HS-27A (cell line): Measurements from ENCODE around the gene NPR3.

ENCODE experiments used
- DNase-seq: peaks from one replicate; pipeline ENCODE4 v3.0.0-alpha.2; 2012; ENCODE audit warnings: low read depth, missing footprints

The NPR3 gene

GRCh38 chr5:32711681-32712480 is 760 bp downstream of the NPR3 start:
- DNase-seq, result no peak

GRCh38 chr5:32712481-32713360 is 1.6 kb downstream of the NPR3 start:
- no peak for DNase-seq

- DNase-seq, result no peak
Observed at GRCh38 chr5:32713361-32713769, 2.2 kb downstream of the NPR3 start.

- no peak for DNase-seq
Observed at GRCh38 chr5:32713770-32714381, 2.8 kb downstream of the NPR3 start.

- DNase-seq, result no peak
Observed at GRCh38 chr5:32714836-32715235, 3.7 kb downstream of the NPR3 start.

- no peak for DNase-seq
Observed at GRCh38 chr5:32720300-32720699, 9.2 kb downstream of the NPR3 start.

- no peak for DNase-seq
Observed at GRCh38 chr5:32721626-32722025, 10.5 kb downstream of the NPR3 start.

GRCh38 chr5:32722957-32723356 is 11.8 kb downstream of the NPR3 start:
- no peak for DNase-seq

GRCh38 chr5:32724526-32724925 is 13.4 kb downstream of the NPR3 start:
- DNase-seq, result no peak

GRCh38 chr5:32726086-32726557 is 15.0 kb downstream of the NPR3 start:
- DNase-seq, result no peak

GRCh38 chr5:32729651-32730050 is 18.5 kb downstream of the NPR3 start:
- no peak for DNase-seq

- DNase-seq, result no peak
Observed at GRCh38 chr5:32733590-32734340, 22.6 kb downstream of the NPR3 start.

- no peak for DNase-seq
Observed at GRCh38 chr5:32734827-32735378, 23.8 kb downstream of the NPR3 start.

- no peak for DNase-seq
Observed at GRCh38 chr5:32735512-32735911, 24.4 kb downstream of the NPR3 start.

GRCh38 chr5:32736842-32737241 is 25.7 kb downstream of the NPR3 start:
- no peak for DNase-seq

- no peak for DNase-seq
Observed at GRCh38 chr5:32740651-32741050, 29.5 kb downstream of the NPR3 start.

GRCh38 chr5:32745317-32745716 is 34.2 kb downstream of the NPR3 start:
- DNase-seq, result no peak

GRCh38 chr5:32752411-32752810 is 41.3 kb downstream of the NPR3 start:
- no peak for DNase-seq

- no peak for DNase-seq
Observed at GRCh38 chr5:32753051-32753450, 41.9 kb downstream of the NPR3 start.

GRCh38 chr5:32753765-32754164 is 42.6 kb downstream of the NPR3 start:
- DNase-seq, result no peak

- DNase-seq, result no peak
Observed at GRCh38 chr5:32754284-32754683, 43.2 kb downstream of the NPR3 start.

GRCh38 chr5:32760091-32760509 is 49.0 kb downstream of the NPR3 start:
- peak; percentile 84 for DNase-seq
